T-helper 2 cell treated with Interferon-gamma antibody and Interleukin-4, amounts not matched to agents 100 ng/mL and 5 ng/mL, for 36 hours (primary cell): Measurements from ENCODE around the gene PTDSS2. TPM values are rescaled to one million over a fixed set of nuclear protein-coding genes. Genes with fewer than 3 reads are reported as not detected.
"Not testable (repeated sequence)": the region's sequence is repeated elsewhere in the genome, so short reads cannot be mapped to it uniquely, and the experiment has no call there.

ENCODE experiments used
- intact Hi-C: fragments of 100-400 bp; cut with micrococcal nuclease; formaldehyde crosslinking; loops from one replicate; pipeline ENCODE4 v1.15.1; 2023
- total RNA-seq: library from RNA; stranded (reverse); gene quantifications from 2 replicates; pipeline ENCODE4 v1.2.3, GENCODE V29; 2022

The PTDSS2 gene
- total RNA-seq, 1 donor from 2014 or later = 26.5 TPM

GRCh38 chr11:429931-430456 lies 20.1 kb upstream of the PTDSS2 start:
- intact Hi-C loops = no loop called here

- intact Hi-C loops = no loop called here
These were observed 18.2 kb upstream of the PTDSS2 start for GRCh38 chr11:431921-432320.

GRCh38 chr11:432501-433100 lies 17.5 kb upstream of the PTDSS2 start:
- intact Hi-C loops = no loop called here

GRCh38 chr11:433111-433510 lies 17.0 kb upstream of the PTDSS2 start:
- intact Hi-C loops = no loop called here

- intact Hi-C loops = no loop called here
These were observed 16.4 kb upstream of the PTDSS2 start for GRCh38 chr11:433641-434040.

GRCh38 chr11:434496-434895 lies 15.6 kb upstream of the PTDSS2 start:
- intact Hi-C loops = no loop called here

GRCh38 chr11:434999-435740 lies 14.9 kb upstream of the PTDSS2 start:
- intact Hi-C loops = not testable (repeated sequence)

GRCh38 chr11:437228-437870 lies 12.7 kb upstream of the PTDSS2 start:
- intact Hi-C loops = no loop called here

GRCh38 chr11:438101-438844 lies 11.8 kb upstream of the PTDSS2 start:
- intact Hi-C loops = no loop called here

GRCh38 chr11:439315-440064 lies 10.6 kb upstream of the PTDSS2 start:
- intact Hi-C loops = no loop called here

GRCh38 chr11:440065-441042 lies 9.7 kb upstream of the PTDSS2 start:
- intact Hi-C loops = no loop called here

GRCh38 chr11:441043-441417 lies 9.0 kb upstream of the PTDSS2 start:
- intact Hi-C loops = no loop called here

- intact Hi-C loops = no loop called here
These were observed 8.4 kb upstream of the PTDSS2 start, which contains the start of gene ANO9 for GRCh38 chr11:441418-442274. Gene ANO9 (minus strand): TSS chr11:442011. CDS start chr11:441926, 85 bp downstream.

GRCh38 chr11:442611-443081 lies 7.4 kb upstream of the PTDSS2 start:
- intact Hi-C loops = no loop called here

- intact Hi-C loops = no loop called here
These were observed 6.4 kb upstream of the PTDSS2 start for GRCh38 chr11:443542-444199.

- intact Hi-C loops = no loop called here
These were observed 5.5 kb upstream of the PTDSS2 start for GRCh38 chr11:444396-445144.
